H1 (cell line): ENCODE results near the gene HIBADH. TPM values are rescaled to one million over a fixed set of nuclear protein-coding genes. Genes with fewer than 3 reads are reported as not detected.

Experiments
- BRCA1 ChIP-seq: IDR thresholded peaks from 2 replicates; pipeline ENCODE4 v1.6.1; 2012; ENCODE audit warnings: low read depth, low read length, improper control_type of control experiment
- CHD1 ChIP-seq: IDR thresholded peaks from 2 replicates; pipeline ENCODE4 v1.6.1; 2012; ENCODE audit warnings: low read depth, low read length, improper control_type of control experiment
- CHD7 ChIP-seq: fragments of 300-600 bp; sonication (generic); IDR thresholded peaks from 2 replicates; pipeline ENCODE4 v1.7.1; 2012; ENCODE audit warnings: low read length, moderate library complexity, mild to moderate bottlenecking, inconsistent platforms; ENCODE audit not compliant: insufficient replicate concordance
- CTCF ChIP-seq, 3 experiments: IDR thresholded peaks; 1 replicate in 2 of 3; 2 replicates in 1 of 3; pipeline versions ENCODE4 v1.5.1 to v1.6.1; 2011; ENCODE audit warnings: low read length in 3 of 3, mild to moderate bottlenecking in 3 of 3, inconsistent platforms in 2 of 3, low read depth in 1 of 3, moderate library complexity in 1 of 3; ENCODE audit not compliant: insufficient read depth in 1 of 3; ENCODE audit errors: control extremely low read depth in 1 of 3
- JUND ChIP-seq: IDR thresholded peaks from 2 replicates; pipeline ENCODE4 v1.6.1; 2011; ENCODE audit warnings: mild to moderate bottlenecking, improper control_type of control experiment, low read length
- polyA plus RNA-seq, 7 experiments: library from polyadenylated mRNA; depleted of rRNA in 3 of 7; stranded (reverse) in 5 of 7; unstranded in 2 of 7; fragments of >200 nt in 5 of 7; fragments of 200-250 nt in 2 of 7; gene quantifications; 1 replicate in 5 of 7; 2 replicates in 1 of 7; 4 replicates in 1 of 7; pipeline versions ENCODE4 v1.2.1 to v1.2.3, GENCODE V29; 2011 to 2013; ENCODE audit warnings: missing spikeins in 2 of 7, mixed read lengths in 2 of 7
- total RNA-seq: library from RNA; stranded (reverse); fragmentation: NEBNext Ultra II Directional; extraction: Animal tissue kit (Norgen Biotek cat#: 25700); gene quantifications from 2 replicates; pipeline ENCODE4 v1.2.1, GENCODE V29; 2021

The HIBADH gene
- total and polyA plus RNA-seq, 2 of the 8 experiments (the other 6 are each of a cell fraction or from before 2014, with no cell fraction given), result 30.1 to 39.5 TPM

DNA sequence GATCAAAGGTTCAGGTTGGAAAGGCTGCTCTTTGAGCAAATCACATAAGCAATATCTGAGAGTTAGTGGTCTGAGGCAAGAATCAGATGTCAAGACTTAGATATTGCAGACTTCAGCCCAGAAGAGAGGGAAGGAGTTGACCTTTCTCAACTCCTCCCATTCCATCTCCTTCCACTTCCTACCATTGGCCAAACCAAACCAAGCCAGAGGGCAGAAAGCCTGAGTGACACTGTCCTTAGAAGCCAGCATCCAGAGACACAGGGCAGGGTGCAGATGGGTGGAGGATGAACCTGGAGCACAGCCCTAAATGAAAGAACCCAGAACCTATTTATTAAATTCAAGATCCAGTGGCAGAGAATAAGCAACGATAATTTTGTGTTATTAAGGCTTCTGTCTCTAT lies 180.5 kb downstream of the HIBADH start (continued):
- TF ChIP-seq CHD7 (no peak), BRCA1 (no peak), JUND (no peak), CHD1 (no peak), CTCF (IDR thresholded peaks at IDR 0.05; ENCODE audit: control extremely low read depth in 1 of 3, insufficient read depth in 1 of 3, low read depth in 1 of 3, low read length in 3 of 3) (no peak)
